Peyer's patch (tissue), 4 donors: ENCODE measurements around the gene AQP7.

Experiments used
- POLR2A ChIP-seq, 2 donors: fragments of 450-650 bp; IDR thresholded peaks; one replicate each; pipeline ENCODE4 v1.5.1; 2017; ENCODE audit warnings: antibody characterized with exemption in 2 of 2, mild to moderate bottlenecking in 2 of 2, moderate library complexity in 2 of 2
- TF ChIP-seq, protein P1 (sequence below), 6 experiments: fragments of 450-650 bp in 4 of 6; fragments of 200-600 bp in 2 of 6; sonication (generic) in 1 of 6; IDR thresholded peaks; one replicate each; pipeline ENCODE4 v1.5.1; 2017 to 2019; ENCODE audit warnings: antibody characterized with exemption in 6 of 6, mild to moderate bottlenecking in 3 of 6, moderate library complexity in 1 of 6

DNA sequence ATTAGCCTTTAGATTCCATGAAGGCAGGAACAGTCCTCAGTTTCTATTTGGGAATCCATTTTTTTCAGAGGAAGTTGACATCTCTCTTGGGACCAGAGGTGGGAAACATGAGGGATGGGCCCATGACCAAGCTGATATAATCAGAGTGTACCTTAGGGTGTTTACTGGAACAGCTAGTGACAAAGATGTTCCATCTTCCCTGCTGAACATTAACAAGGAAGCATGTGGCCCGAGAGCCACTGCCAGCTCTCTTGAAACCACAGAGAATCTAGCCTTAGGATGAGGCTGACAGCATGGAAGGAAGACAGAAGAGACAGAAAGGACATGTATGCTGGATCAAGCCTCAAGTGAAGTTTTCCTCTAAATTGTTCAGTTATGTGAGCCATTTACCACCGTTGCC lies 29.1 kb upstream of the AQP7 start:
- TF ChIP-seq, protein P1, sequence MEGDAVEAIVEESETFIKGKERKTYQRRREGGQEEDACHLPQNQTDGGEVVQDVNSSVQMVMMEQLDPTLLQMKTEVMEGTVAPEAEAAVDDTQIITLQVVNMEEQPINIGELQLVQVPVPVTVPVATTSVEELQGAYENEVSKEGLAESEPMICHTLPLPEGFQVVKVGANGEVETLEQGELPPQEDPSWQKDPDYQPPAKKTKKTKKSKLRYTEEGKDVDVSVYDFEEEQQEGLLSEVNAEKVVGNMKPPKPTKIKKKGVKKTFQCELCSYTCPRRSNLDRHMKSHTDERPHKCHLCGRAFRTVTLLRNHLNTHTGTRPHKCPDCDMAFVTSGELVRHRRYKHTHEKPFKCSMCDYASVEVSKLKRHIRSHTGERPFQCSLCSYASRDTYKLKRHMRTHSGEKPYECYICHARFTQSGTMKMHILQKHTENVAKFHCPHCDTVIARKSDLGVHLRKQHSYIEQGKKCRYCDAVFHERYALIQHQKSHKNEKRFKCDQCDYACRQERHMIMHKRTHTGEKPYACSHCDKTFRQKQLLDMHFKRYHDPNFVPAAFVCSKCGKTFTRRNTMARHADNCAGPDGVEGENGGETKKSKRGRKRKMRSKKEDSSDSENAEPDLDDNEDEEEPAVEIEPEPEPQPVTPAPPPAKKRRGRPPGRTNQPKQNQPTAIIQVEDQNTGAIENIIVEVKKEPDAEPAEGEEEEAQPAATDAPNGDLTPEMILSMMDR (IDR thresholded peaks at IDR 0.05), result no peak
- TF ChIP-seq POLR2A (IDR thresholded peaks at IDR 0.05), result no peak
